Left ventricle myocardium inferior (tissue), 1 donor: ENCODE data around the gene HLA-C. TPM values are rescaled to one million over a fixed set of nuclear protein-coding genes. Genes with fewer than 3 reads are reported as not detected.
A peak's percentile ranks its signal among the peaks of the same experiment; 100 is the strongest.
"Not testable (repeated sequence)": the region's sequence is repeated elsewhere in the genome, so short reads cannot be mapped to it uniquely, and the experiment has no call there.

Experiments used
- DNase-seq: peaks from one replicate; pipeline ENCODE4 v3.0.0-alpha.2; 2020
- H3K27ac ChIP-seq: fragments of 200-600 bp; replicated peaks from 2 replicates; pipeline ENCODE4 v1.8.0; 2021
- H3K27me3 ChIP-seq: fragments of 200-600 bp; 2 replicates; pipeline ENCODE4 v1.8.0; 2021; ENCODE audit warnings: low read depth
- H3K36me3 ChIP-seq: fragments of 200-600 bp; 2 replicates; pipeline ENCODE4 v1.8.0; 2021
- H3K4me1 ChIP-seq: fragments of 200-600 bp; 2 replicates; pipeline ENCODE4 v1.8.0; 2021
- H3K4me3 ChIP-seq: fragments of 200-600 bp; 2 replicates; pipeline ENCODE4 v1.8.0; 2021; ENCODE audit warnings: mild to moderate bottlenecking, moderate library complexity
- H3K9me3 ChIP-seq: fragments of 200-600 bp; replicated peaks from 2 replicates; pipeline ENCODE4 v1.8.0; 2021
- intact Hi-C: fragments of 100-400 bp; cut with micrococcal nuclease; formaldehyde crosslinking; loops from one replicate; pipeline ENCODE4 v1.11.0; 2022
- total RNA-seq: library from RNA; stranded (reverse); fragmentation: NEBNext Ultra II Directional; extraction: Animal tissue kit (Norgen Biotek cat#: 25700); gene quantifications from one replicate; pipeline ENCODE4 v1.2.1, GENCODE V29; 2021
- TF ChIP-seq, protein P1 (sequence below): fragments of 200-600 bp; IDR thresholded peaks from 2 replicates; pipeline ENCODE4 v1.8.0; 2021; ENCODE audit warnings: antibody characterized with exemption, mild to moderate bottlenecking, borderline replicate concordance
- donor health status: DM: no; HTN: yes; CAD: no; lungs with severe emphysema.

Gene HLA-C
- total RNA-seq, 1 donor from 2014 or later: 170 TPM

DNA sequence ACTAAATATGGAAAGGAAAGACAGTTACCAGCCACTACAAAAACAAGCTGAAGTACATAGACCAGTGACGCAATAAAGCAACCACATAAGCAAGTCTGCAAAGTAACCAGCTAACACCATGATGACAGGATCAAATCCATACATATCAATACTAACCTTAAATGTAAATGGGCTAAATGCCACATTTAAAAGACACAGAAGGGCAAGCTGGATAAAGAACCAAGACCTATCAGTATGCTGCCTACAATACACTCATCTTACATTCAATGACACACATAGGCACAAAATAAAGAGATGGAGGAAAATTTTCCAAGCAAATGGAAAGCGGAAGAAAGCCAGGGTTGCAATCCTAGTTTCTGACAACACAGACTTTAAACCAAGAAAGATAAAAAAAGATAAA is 24.1 kb downstream of the HLA-C start:
- TF ChIP-seq, protein P1, sequence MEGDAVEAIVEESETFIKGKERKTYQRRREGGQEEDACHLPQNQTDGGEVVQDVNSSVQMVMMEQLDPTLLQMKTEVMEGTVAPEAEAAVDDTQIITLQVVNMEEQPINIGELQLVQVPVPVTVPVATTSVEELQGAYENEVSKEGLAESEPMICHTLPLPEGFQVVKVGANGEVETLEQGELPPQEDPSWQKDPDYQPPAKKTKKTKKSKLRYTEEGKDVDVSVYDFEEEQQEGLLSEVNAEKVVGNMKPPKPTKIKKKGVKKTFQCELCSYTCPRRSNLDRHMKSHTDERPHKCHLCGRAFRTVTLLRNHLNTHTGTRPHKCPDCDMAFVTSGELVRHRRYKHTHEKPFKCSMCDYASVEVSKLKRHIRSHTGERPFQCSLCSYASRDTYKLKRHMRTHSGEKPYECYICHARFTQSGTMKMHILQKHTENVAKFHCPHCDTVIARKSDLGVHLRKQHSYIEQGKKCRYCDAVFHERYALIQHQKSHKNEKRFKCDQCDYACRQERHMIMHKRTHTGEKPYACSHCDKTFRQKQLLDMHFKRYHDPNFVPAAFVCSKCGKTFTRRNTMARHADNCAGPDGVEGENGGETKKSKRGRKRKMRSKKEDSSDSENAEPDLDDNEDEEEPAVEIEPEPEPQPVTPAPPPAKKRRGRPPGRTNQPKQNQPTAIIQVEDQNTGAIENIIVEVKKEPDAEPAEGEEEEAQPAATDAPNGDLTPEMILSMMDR: no peak
- H3K4me1 ChIP-seq: no peaks in the 10 kb centered on the region
- intact Hi-C loops: no loop called here
- H3K27ac ChIP-seq: no peak overlapping the region
- H3K9me3 ChIP-seq: peaks cover 25% of the 10 kb centered on the region
- peaks cover 7% of the 10 kb centered on the region for H3K27me3 ChIP-seq
- no peak for DNase-seq
- H3K4me3 ChIP-seq: no peak overlapping the region
- no peaks in the 10 kb centered on the region for H3K36me3 ChIP-seq

DNA sequence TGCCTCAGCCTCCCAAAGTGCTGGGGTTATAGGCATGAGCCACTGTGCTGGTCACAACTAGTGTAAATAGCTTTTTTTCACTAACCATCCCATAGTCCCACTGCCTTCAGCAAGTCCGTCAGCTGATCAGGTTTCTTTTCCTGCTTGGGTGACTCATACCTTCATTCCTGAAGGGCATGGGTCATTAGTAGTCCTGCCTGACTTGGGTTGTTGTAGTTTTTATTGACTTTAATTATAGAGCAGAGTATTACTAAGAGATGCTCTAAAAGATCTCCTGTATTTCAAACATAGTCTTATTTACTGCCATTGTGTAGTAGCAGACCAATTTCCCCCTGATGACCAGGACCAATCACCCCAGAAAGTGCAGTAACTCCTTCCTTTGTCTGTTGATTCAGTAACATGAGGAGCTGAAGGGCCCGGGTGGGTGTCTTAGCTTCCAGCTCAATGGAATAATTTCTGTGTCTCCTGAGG is 25.8 kb downstream of the HLA-C start:
- Histone ChIP-seq H3K9me3 (peaks cover 25% of the 10 kb centered on the region), H3K36me3 (no peaks in the 10 kb centered on the region), H3K4me1 (no peaks in the 10 kb centered on the region), H3K27ac (no peak overlapping the region), H3K27me3 (peaks cover 7% of the 10 kb centered on the region), H3K4me3 (no peak overlapping the region)
- TF ChIP-seq, protein P1: no peak
- DNase-seq: no peak
- intact Hi-C loops: no loop called here

DNA sequence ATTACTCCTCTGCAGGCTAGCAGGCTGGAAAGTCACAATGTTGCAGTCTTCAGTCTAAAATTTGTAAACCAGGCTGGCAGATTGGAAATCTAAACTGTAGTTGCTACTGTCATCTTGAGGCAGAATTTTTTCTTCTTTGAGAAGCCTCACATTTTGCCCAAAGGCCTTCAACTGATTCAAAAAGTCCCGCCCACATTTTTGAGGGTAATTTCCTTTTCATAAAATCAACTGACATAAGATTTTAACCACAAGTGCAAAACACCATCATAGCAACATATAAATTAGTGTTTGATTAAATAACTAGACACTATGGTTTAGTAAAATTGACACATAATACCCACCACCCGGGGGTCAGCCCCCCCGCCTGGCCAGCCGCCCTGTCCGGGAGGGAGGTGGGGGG is 28.4 kb downstream of the HLA-C start:
- H3K9me3 ChIP-seq: peaks cover 21% of the 10 kb centered on the region
- intact Hi-C loops: no loop called here

DNA sequence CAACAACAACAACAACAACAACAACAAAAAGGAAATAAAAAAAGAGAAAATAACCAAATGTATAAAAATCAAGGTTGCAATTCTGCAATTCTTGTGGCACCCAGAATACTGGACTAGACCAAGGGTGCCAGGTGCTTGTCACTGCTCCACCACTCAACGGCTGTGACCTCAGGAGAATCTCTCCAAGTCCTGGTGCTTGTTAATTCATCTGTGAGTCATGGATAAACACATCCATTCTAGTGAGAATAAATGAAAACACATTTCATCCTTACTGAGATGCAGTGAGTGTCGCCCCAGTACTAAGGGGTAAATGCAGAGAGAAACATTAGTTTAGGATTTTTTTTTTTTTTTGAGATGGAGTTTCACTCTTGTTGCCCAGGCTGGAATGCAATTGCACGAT is 32.0 kb downstream of the HLA-C start:
- no peak for DNase-seq
- Histone ChIP-seq H3K4me1 (no peaks in the 10 kb centered on the region), H3K27me3 (no peaks in the 10 kb centered on the region), H3K27ac (no peak overlapping the region), H3K4me3 (no peak overlapping the region), H3K9me3 (no peaks in the 10 kb centered on the region), H3K36me3 (no peaks in the 10 kb centered on the region)
- intact Hi-C loops: no loop called here
- TF ChIP-seq, protein P1: no peak

More for the DNA sequence above, 28.4 kb downstream of the HLA-C start:
- H3K27me3 ChIP-seq: peaks cover 7% of the 10 kb centered on the region
- no peak overlapping the region for H3K4me3 ChIP-seq
- H3K4me1 ChIP-seq: no peaks in the 10 kb centered on the region
- TF ChIP-seq, protein P1: no peak
- no peak for DNase-seq
- no peak overlapping the region for H3K27ac ChIP-seq
- H3K36me3 ChIP-seq: no peaks in the 10 kb centered on the region

DNA sequence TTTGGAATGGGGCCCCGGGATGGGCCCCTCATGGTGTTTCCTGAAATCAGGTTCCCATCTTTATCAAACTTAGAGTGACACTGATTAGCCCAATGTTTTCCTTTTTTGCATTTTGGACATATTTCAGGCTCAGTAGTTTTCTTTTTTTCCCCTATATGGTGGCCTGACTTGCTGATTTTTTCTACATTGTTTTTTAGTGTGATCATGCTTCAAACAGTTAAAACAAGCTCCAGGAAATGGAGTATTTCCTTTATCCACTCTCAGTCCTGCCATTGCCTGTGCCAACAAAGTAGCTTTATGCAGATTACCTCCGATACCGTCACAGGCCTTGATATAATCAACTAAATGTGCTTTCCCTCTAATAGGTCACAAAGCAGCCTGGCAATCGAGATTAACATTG is 37.8 kb downstream of the HLA-C start:
- H3K27ac ChIP-seq, DNase-seq, H3K4me1 ChIP-seq, H3K36me3 ChIP-seq, H3K4me3 ChIP-seq, H3K9me3 ChIP-seq, H3K27me3 ChIP-seq, intact Hi-C loops: not testable (repeated sequence)

DNA sequence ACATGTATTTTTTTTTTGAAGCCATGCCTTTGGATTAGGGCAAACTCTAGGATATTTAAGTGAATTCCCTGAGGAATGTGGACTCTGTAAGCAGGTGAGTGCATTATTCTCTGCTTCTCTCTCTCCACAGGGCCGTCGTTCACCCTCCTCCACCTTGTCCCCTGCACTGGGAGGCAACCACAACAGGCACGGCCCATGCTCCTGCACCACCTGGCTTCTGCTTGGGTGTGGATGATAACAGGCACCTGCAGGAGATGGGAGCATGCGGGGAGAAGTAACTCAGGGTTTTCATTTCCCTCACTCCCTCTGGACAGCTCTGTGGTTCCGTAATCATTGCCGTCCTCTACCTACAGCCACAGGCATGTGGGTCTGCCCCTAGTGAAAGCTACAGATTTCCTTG is 43.4 kb downstream of the HLA-C start:
- Histone ChIP-seq H3K27me3 (no peaks in the 10 kb centered on the region), H3K4me1 (peaks cover 15% of the 10 kb centered on the region), H3K9me3 (no peaks in the 10 kb centered on the region), H3K27ac (peak overlapping the region; percentile 81), H3K4me3 (no peak overlapping the region), H3K36me3 (no peaks in the 10 kb centered on the region)
- DNase-seq: no peak
- TF ChIP-seq, protein P1: no peak
- intact Hi-C loops: no loop called here
